HG03135 (cell line): ENCODE measurements around the gene JUNB.
"Not testable (repeated sequence)": the region's sequence is repeated elsewhere in the genome, so short reads cannot be mapped to it uniquely, and the experiment has no call there.

ENCODE experiments used
- ATAC-seq: cut with Tn5 transposase; IDR thresholded peaks from one replicate; pipeline ENCODE4 v1.9.1; 2021; ENCODE audit warnings: mild to moderate bottlenecking, moderate library complexity; ENCODE audit not compliant: unreplicated experiment

Gene JUNB

GRCh38 chr19:12802267-12803106 is 11.2 kb downstream of the JUNB start:
- ATAC-seq = no peak

- no peak for ATAC-seq
Measured at GRCh38 chr19:12804051-12804450, 12.8 kb downstream of the JUNB start.

GRCh38 chr19:12806242-12807081 is 15.2 kb downstream of the JUNB start, which contains the start of gene RNASEH2A:
Gene RNASEH2A, plus strand, starts transcription at chr19:12806584. Its CDS starts 90 bp downstream, at chr19:12806674.
- ATAC-seq = peak; percentile 75

- no peak for ATAC-seq
Measured at GRCh38 chr19:12815088-12815487, 23.8 kb downstream of the JUNB start.

DNA sequence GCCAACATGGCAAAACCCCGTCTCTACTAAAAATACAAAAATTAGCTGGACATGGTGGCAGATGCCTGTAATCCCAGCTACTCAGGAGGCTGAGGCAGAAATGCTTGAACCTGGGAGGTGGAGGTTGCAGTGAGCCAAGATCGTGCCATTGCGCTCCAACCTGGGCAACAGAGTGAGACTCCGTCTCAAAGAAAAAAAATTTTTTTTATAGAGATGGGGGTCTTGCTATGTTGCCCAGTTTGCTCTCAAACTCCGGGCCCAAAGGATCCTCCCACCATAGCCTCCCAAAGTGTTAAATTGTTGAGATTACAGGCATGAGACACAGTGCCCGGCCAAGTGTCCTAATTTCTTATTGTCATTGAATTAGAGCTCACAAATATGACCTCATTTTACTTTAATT is 25.9 kb downstream of the JUNB start:
- ATAC-seq = not testable (repeated sequence)

DNA sequence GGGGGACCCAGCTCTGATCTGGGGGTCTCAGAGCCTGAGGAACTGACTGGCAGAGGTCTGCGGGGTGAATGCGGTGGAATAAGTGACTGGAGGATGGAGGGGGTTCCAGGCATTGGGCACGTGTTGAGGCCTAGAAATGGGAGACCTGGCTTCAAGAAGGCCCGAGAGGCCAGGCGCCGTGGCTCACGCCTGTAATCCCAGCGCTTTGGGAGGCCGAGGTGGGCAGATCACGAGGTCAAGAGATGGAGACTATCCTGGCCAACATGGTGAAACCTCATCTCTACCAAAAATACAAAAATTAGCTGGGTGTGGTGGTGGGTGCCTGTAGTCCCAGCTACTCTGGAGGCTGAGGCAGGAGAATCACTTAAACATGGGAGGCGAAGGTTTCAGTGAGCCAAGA is 26.5 kb downstream of the JUNB start:
- ATAC-seq = not testable (repeated sequence)

GRCh38 chr19:12821761-12822160 is 30.5 kb downstream of the JUNB start:
- no peak for ATAC-seq

DNA sequence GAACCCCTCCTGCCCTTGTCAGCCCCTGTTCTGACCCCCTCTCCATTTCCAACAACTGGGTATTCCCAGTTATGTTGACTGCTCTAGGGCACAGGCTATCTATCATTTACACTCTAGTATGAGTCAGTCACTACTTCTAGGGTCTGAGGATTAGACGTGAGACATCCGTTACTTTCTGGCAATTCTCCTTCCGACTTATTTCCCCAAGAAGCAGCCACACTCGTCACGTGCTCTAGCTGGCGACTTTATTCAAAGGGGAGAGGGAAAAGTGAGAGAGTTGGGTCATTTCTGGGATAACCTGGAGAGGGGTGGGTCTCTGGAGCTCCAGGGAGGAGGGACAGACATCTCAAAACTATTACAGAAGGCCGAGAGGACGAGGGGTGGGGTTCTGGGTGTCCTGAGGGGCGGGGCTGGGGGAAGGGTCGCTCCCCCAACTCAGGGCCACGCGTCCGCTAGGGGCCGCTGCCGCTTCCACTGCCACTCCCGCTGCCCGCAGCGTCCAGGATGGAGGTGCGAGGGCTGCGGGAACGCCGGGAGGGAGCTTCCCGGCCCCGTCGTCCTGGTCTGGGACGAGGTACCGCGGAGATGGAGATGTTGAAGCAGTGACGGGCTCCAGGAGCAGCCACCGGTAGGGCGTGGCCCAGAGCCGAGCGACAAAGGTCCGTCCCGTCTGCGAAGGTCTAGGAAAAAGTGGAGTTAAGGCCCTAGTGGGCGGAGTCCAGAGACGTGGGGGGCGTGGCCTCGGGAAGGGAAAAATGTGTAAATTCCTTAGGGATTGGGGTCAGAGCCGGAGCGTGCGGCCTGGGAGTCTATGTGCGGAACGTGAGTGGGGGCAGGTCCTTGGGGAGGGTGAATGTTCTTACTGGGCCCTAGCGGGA is 34.2 kb downstream of the JUNB start:
- ATAC-seq = no peak

- no peak for ATAC-seq
Measured at GRCh38 chr19:12828494-12828893, 37.2 kb downstream of the JUNB start.

GRCh38 chr19:12833418-12833737 is 42.1 kb downstream of the JUNB start:
- ATAC-seq = no peak

- ATAC-seq = no peak
Measured at GRCh38 chr19:12833738-12834565, 42.7 kb downstream of the JUNB start.

DNA sequence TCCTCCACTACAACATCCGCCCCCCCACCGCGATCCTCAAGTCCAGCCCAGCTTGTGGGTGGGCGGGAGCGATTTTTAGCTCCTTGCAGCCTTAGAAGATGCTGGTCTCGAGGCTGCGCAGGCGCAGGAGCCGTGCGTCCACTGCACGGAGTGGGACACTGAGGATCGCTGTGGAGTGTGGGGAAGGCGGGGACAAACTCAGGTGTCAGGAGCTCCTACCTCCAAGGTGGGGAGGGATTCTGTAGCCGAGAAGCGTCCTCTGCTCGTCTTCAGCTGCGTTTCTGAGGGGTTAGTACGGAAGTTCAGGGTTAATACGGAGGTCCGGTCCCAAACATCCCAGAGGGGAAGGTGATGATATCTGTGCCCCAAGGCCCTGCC is 43.3 kb downstream of the JUNB start, which contains the start of gene RTBDN:
TSS of gene RTBDN (minus strand) at position 14 of the 378 bp plus-strand sequence. CDS start 4,600 bp downstream, outside the sequence.
- no peak for ATAC-seq

DNA sequence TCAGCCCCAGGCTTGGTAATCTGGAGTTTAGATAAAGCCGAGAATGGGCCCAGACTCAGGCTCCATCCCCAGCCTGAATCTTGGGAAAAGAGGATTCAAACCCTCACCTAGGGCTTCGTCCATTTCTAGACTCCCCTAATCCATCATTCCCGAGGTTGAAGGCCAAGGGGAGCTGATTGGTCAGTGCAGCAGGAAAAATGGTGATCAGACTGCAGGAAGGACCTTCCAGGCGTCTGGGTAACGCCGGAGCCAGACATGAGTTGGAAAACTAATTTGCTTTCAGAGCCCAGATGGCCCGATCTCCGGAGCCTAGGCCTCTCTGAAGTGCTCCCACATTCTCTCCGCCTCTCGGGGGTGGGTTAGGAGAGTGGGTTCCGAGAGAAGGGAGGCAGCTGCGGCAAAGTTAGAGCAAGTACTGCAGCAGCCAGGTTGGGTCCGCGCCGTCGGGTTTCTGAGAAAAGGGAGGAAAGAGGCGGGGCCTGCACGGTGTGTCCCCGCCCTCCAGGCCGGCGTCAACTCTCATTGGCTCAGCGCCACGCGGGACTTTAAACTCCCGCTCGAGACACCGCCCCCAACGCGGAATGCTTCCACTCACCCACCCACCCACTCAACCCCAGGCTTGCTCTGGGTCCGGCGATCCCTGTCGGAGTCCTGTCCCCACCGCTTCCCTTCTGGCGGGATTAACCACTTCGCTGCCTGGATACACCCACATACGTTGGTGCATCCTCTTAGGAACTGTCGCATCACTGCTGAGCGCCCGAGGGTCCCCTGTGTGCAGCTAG is 43.9 kb downstream of the JUNB start:
- no peak for ATAC-seq

GRCh38 chr19:12836529-12836863 is 45.2 kb downstream of the JUNB start:
- no peak for ATAC-seq

- no peak for ATAC-seq
Measured at GRCh38 chr19:12837225-12837624, 45.9 kb downstream of the JUNB start.

- ATAC-seq = no peak
Measured at GRCh38 chr19:12838182-12838885, 47.0 kb downstream of the JUNB start, which contains the start of gene MAST1. Gene MAST1, plus strand, starts transcription at chr19:12838515. Its CDS starts 58 bp downstream, at chr19:12838573.

GRCh38 chr19:12838886-12839756 is 47.8 kb downstream of the JUNB start:
- no peak for ATAC-seq
